Neutrophil (primary cell): ENCODE results near the gene BPIFA1.

ENCODE experiments used
- H3K27ac ChIP-seq: fragments of 200-600 bp; sonication (generic); 2 replicates; pipeline ENCODE4 v1.5.1; 2016; ENCODE audit warnings: mild to moderate bottlenecking, moderate library complexity
- H3K27me3 ChIP-seq: fragments of 200-600 bp; sonication (generic); 2 replicates; pipeline ENCODE4 v1.6.0; 2016; ENCODE audit warnings: mild to moderate bottlenecking
- H3K36me3 ChIP-seq: fragments of 200-600 bp; sonication (generic); 2 replicates; pipeline ENCODE4 v1.5.1; 2017
- H3K4me1 ChIP-seq, 2 experiments: fragments of 200-600 bp in 1 of 2; sonication (generic) in 1 of 2; 1 replicate in 1 of 2; 2 replicates in 1 of 2; pipeline versions ENCODE4 v1.5.1 to v1.6.1; 2013 to 2016; ENCODE audit warnings: low read depth in 1 of 2, low read length in 1 of 2, mild to moderate bottlenecking in 1 of 2, moderate library complexity in 1 of 2; ENCODE audit not compliant: control insufficient read depth in 1 of 2, insufficient read depth in 1 of 2
- H3K4me3 ChIP-seq, 2 experiments: fragments of 200-600 bp in 1 of 2; sonication (generic) in 1 of 2; 1 replicate in 1 of 2; 2 replicates in 1 of 2; pipeline ENCODE4 v1.5.1; 2013 to 2016; ENCODE audit warnings: low read depth in 1 of 2, low read length in 1 of 2, mild to moderate bottlenecking in 1 of 2, moderate library complexity in 1 of 2
- H3K9me3 ChIP-seq: fragments of 200-600 bp; sonication (generic); 2 replicates; pipeline ENCODE4 v1.5.1; 2016
- CTCF ChIP-seq: fragments of 200-600 bp; sonication (generic); IDR thresholded peaks from 2 replicates; pipeline ENCODE4 v1.5.1; 2016; ENCODE audit warnings: antibody characterized with exemption

Gene BPIFA1

GRCh38 chr20:33272155-33272873, 36.5 kb downstream of the BPIFA1 start:
- no peaks in the 10 kb centered on the region for H3K9me3 ChIP-seq
- H3K4me1 ChIP-seq: peaks cover 25 to 28% of the 10 kb centered on the region in 2 experiments
- H3K4me3 ChIP-seq: no peak overlapping the region
- no peaks in the 10 kb centered on the region for H3K27me3 ChIP-seq
- H3K36me3 ChIP-seq: no peaks in the 10 kb centered on the region
- H3K27ac ChIP-seq: no peak overlapping the region
- TF ChIP-seq CTCF: no peak

DNA sequence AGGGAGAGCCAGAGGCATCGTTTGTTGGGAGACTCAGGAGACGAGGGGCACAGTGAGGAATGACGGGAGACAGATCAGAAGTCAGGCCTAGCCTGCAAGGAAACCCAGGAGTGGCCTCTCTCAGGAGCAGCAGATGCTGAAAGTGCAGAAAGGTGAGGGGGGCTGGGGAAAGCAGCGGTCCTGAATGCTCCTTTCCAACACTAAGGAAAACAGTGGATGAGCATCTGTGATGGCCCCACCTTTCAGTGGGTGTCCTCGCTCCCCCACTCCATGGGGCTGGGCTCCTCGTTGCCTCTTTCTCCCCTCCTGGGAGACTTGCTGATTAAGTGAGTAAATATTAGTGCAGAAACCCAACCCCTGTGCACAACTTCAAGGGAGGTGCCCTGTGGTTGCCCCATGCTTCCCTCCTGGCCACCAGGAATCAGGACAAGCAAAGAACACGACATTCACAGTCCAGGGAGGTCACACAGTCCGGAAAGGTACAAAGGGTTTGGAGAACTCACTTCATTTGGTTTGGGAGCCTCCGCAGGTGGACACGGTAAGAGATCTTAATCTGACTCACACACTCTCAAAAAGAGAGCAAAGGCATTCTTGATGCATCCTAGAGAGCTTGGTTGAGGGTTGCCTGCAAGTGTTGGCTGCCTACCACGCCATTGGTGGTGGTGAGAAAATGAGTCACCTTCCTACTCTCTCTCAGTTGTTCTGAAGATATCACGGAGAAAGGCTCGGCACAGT, 37.5 kb downstream of the BPIFA1 start:
- Histone ChIP-seq H3K27me3 (no peaks in the 10 kb centered on the region), H3K27ac (no peak overlapping the region), H3K36me3 (no peaks in the 10 kb centered on the region), H3K4me3 (no peak overlapping the region), H3K9me3 (no peaks in the 10 kb centered on the region), H3K4me1 (peaks cover 25 to 28% of the 10 kb centered on the region in 2 experiments)
- TF ChIP-seq CTCF: no peak

- H3K27me3 ChIP-seq: no peaks in the 10 kb centered on the region
- TF ChIP-seq CTCF: no peak
- H3K4me1 ChIP-seq: peaks cover 9 to 14% of the 10 kb centered on the region in 2 experiments
- no peak overlapping the region for H3K27ac ChIP-seq
- H3K9me3 ChIP-seq: no peaks in the 10 kb centered on the region
- no peaks in the 10 kb centered on the region for H3K36me3 ChIP-seq
- no peak overlapping the region for H3K4me3 ChIP-seq
Observed at GRCh38 chr20:33275215-33275614, 39.4 kb downstream of the BPIFA1 start.

- Histone ChIP-seq H3K27me3 (no peaks in the 10 kb centered on the region), H3K27ac (no peak overlapping the region), H3K9me3 (no peaks in the 10 kb centered on the region), H3K4me3 (no peak overlapping the region), H3K36me3 (no peaks in the 10 kb centered on the region), H3K4me1 (peaks cover 9 to 14% of the 10 kb centered on the region in 2 experiments)
- no peak for TF ChIP-seq CTCF
Observed at GRCh38 chr20:33275871-33276270, 40.1 kb downstream of the BPIFA1 start.

DNA sequence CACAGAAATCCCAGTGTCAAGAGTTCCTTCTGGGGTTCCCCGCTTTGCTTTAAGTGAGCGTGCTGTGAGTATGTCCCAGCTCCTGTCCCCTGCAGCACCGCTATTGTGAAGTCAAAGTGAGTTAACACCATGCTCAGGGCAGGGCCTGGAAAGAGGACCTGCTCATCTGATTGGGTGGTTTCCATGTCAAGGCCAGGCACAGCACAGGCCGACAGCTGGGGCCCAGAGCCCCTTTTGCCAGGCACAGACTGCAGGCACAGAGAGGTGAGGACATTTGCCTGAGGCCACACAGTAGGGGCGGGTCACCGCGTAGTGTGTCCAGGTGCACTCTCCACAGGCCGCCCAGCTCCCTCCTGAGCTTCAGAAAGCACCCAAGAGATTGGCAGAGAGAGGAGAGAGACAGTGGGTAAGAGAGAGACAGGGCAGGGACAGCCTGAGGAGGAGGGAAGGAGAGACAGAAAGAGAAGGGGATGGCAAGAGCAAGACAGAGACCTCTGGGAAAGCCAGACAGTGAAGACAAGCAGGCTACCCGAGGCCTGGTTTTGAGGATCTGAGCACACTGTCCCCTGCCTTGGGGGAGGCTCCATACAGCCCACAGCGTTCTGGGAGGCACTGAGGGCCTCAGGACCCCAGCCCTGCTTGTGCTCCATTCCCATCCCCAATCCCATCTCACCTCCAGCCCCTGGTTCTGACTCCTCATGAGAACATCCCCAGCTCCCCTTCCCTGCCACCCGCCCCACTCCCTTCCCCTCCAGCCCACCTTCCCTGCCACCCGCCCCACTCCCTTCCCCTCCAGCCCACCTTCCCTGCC, 40.7 kb downstream of the BPIFA1 start:
- H3K27ac ChIP-seq: no peak overlapping the region
- H3K36me3 ChIP-seq: no peaks in the 10 kb centered on the region
- no peaks in the 10 kb centered on the region for H3K9me3 ChIP-seq
- peaks cover 9 to 14% of the 10 kb centered on the region in 2 experiments for H3K4me1 ChIP-seq
- no peak overlapping the region for H3K4me3 ChIP-seq
- TF ChIP-seq CTCF: no peak
- H3K27me3 ChIP-seq: no peaks in the 10 kb centered on the region
